Right lobe of liver (tissue), 4 donors: ENCODE results near the gene GAPDH.
"Not testable (repeated sequence)": the region's sequence is repeated elsewhere in the genome, so short reads cannot be mapped to it uniquely, and the experiment has no call there.

Source experiments
- POLR2A ChIP-seq: fragments of 450-650 bp; IDR thresholded peaks from one replicate; pipeline ENCODE4 v1.6.1; 2017; ENCODE audit warnings: antibody characterized with exemption, mild to moderate bottlenecking
- TF ChIP-seq, protein P1 (sequence below), 4 donors: fragments of 200-600 bp in 3 of 4; fragments of 450-650 bp in 1 of 4; IDR thresholded peaks; one replicate each; pipeline versions ENCODE4 v1.5.1 to v1.8.0; 2016 to 2022; ENCODE audit warnings: antibody characterized with exemption in 4 of 4, mild to moderate bottlenecking in 2 of 4
- donor health status: DM: no; HTN: no; CAD: no.
- donor health status: DM: no; HTN: no; CAD: no.
- donor health status: DM: no; HTN: yes; CAD: no.

- TF ChIP-seq, protein P1, sequence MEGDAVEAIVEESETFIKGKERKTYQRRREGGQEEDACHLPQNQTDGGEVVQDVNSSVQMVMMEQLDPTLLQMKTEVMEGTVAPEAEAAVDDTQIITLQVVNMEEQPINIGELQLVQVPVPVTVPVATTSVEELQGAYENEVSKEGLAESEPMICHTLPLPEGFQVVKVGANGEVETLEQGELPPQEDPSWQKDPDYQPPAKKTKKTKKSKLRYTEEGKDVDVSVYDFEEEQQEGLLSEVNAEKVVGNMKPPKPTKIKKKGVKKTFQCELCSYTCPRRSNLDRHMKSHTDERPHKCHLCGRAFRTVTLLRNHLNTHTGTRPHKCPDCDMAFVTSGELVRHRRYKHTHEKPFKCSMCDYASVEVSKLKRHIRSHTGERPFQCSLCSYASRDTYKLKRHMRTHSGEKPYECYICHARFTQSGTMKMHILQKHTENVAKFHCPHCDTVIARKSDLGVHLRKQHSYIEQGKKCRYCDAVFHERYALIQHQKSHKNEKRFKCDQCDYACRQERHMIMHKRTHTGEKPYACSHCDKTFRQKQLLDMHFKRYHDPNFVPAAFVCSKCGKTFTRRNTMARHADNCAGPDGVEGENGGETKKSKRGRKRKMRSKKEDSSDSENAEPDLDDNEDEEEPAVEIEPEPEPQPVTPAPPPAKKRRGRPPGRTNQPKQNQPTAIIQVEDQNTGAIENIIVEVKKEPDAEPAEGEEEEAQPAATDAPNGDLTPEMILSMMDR (IDR thresholded peaks at IDR 0.05) = not testable (repeated sequence)
- not testable (repeated sequence) for TF ChIP-seq POLR2A
These were observed 37.0 kb upstream of the GAPDH start for GRCh38 chr12:6497291-6497690.
